T-helper 17 cell (primary cell): ENCODE measurements around the gene CDV3. TPM values are rescaled to one million over a fixed set of nuclear protein-coding genes. Genes with fewer than 3 reads are reported as not detected.

Source experiments
- ATAC-seq: fragments of 150-1000 bp; cut with Tn5 transposase; 2 replicates; pipeline ENCODE4 v1.10.0; 2021; ENCODE audit warnings: mild to moderate bottlenecking, moderate library complexity
- DNase-seq, 3 donors: peaks; one replicate each; pipeline versions ENCODE4 v3.0.0 to v3.0.0-alpha.2; 2020 to 2021
- H3K9me3 ChIP-seq: one replicate; pipeline ENCODE4 v1.7.0; 2013; ENCODE audit warnings: low read length, mild to moderate bottlenecking; ENCODE audit not compliant: control insufficient read depth, poor library complexity, severe bottlenecking
- H3K27ac Mint-ChIP-seq: one replicate; pipeline ENCODE4 v1.8.0; 2022; ENCODE audit warnings: mild to moderate bottlenecking, moderate library complexity, mixed read lengths
- H3K27me3 Mint-ChIP-seq: one replicate; pipeline ENCODE4 v1.8.0; 2022; ENCODE audit warnings: mixed read lengths
- H3K36me3 Mint-ChIP-seq: one replicate; pipeline ENCODE4 v1.8.0; 2022; ENCODE audit warnings: low read depth, mixed read lengths
- H3K4me1 Mint-ChIP-seq: one replicate; pipeline ENCODE4 v1.8.0; 2022; ENCODE audit warnings: mild to moderate bottlenecking, mixed read lengths
- H3K4me3 Mint-ChIP-seq: one replicate; pipeline ENCODE4 v1.8.0; 2022; ENCODE audit warnings: mild to moderate bottlenecking, moderate library complexity, mixed read lengths
- total RNA-seq, 4 donors: library from RNA in 2 of 4; stranded (reverse) in 2 of 4; gene quantifications; one replicate each; pipeline ENCODE4 v1.2.3 and lab custom pipeline; 2022 to 2026

CDV3 gene
- total RNA-seq, 2 donors from 2014 or later, result 196 to 239 TPM

DNA sequence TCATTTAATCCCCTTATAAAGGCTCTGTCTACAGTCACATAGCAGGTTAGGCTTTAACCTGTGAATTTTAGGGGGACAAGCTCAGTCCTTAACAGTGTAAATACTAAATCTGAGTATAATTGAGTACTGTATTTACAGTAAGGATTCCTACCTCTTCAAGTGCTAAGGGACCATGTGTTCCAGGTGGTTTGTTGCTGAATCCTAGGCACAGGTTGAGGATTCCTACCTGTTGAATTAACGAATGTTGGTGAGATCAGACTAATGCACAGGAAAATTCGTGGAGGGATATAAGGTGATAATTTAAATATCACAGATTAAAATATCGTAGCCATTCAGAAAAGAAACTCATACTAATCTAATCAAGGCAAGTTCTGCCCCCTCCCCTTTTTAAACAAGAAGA is 24.9 kb downstream of the CDV3 start:
- Mint-ChIP-seq H3K27ac (no peak overlapping the region), H3K36me3 (no peaks in the 10 kb centered on the region), H3K4me3 (no peak overlapping the region), H3K27me3 (no peaks in the 10 kb centered on the region), H3K4me1 (peaks cover 8% of the 10 kb centered on the region)
- H3K9me3 ChIP-seq, result no peaks in the 10 kb centered on the region
- no peak for ATAC-seq
- no peak for DNase-seq

DNA sequence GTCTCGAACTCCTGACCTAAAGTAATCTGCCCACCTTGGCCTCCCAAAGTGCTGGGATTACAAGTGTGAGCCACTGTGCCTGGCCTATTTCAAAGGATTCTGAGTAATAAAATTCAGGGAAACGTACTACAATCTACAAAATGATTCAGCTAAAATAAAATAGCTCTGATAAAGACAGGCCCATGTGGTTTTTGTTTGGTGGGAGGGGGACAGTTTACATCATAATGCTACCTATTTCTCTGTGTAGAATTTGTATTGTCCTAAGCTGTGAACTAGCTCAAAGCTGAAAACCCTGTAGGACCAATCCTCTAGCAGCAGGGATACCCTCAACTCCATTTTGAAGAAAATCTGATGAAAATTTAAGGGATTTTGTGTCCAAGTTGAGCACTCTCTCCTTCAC is 25.8 kb downstream of the CDV3 start:
- no peaks in the 10 kb centered on the region for H3K27me3 Mint-ChIP-seq
- no peak overlapping the region for H3K4me3 Mint-ChIP-seq
- H3K4me1 Mint-ChIP-seq, result peaks cover 8% of the 10 kb centered on the region
- no peak for ATAC-seq
- no peaks in the 10 kb centered on the region for H3K36me3 Mint-ChIP-seq
- DNase-seq, result no peak
- H3K27ac Mint-ChIP-seq, result no peak overlapping the region
- H3K9me3 ChIP-seq, result no peaks in the 10 kb centered on the region

DNA sequence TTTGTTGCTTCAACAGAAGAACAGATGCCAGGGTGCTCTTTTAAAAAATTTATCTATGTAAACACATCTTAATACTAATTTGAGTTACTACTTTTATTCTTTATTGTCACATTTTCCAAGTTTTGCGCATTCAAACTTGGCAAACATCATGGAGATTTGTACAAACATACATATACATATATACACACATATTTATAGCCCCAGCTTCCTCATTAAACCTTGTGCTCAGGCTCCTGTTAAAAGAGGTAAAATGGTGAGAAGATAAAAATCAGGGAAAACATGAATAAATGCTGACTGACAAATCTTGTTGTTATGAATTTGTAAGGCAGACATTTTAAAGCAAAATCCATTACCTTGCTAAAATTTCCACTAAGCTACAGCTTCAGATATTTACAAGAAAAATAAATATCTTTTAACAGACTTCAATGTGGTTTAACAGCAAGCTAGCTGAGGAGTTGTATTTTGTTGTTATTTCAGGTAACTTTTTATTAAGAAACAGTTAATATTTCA is 27.1 kb downstream of the CDV3 start:
- no peak overlapping the region for H3K4me3 Mint-ChIP-seq
- no peaks in the 10 kb centered on the region for H3K27me3 Mint-ChIP-seq
- H3K27ac Mint-ChIP-seq, result no peak overlapping the region
- H3K4me1 Mint-ChIP-seq, result peaks cover 2% of the 10 kb centered on the region
- H3K36me3 Mint-ChIP-seq, result no peaks in the 10 kb centered on the region
- DNase-seq, result no peak
- H3K9me3 ChIP-seq, result no peaks in the 10 kb centered on the region
- ATAC-seq, result no peak

DNA sequence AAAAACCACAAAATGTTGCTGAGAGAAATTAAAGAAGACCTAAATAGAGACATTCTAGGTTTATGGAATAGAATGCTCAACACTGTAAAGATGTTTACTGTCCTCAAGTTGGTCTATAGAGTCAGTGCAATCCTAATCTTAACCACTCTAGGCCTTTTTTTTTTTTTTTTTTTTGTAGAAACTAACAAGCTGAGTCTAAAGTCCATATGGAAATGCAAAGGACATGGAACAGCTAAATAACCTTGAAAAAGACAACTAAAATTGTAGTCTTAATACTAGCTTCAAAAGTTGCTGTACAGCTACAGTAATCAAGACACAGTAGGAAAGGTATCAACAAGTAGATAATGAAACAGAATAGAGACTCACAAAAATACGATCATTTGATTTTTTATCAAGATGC is 32.9 kb downstream of the CDV3 start:
- Mint-ChIP-seq H3K4me1 (peaks cover 2% of the 10 kb centered on the region), H3K36me3 (peaks cover 8% of the 10 kb centered on the region)

DNA sequence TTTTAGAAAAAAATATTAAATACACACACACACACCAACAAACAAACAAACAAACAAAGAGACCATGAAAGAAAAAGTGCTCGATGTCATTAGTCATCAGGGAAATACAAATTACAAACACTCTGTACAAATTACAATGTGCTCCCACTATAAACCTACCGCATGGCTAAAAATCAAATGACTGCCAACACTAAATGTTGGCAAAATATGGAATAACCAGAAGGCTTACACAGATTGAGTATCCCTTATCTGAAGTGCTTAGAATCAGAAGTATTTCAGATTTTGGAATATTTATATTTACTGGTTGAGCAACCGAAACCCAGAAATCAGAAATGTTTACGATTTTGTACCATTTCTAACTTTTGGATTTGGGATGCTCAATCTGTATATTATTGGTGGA is 33.4 kb downstream of the CDV3 start:
- Mint-ChIP-seq H3K4me1 (peaks cover 2% of the 10 kb centered on the region), H3K27me3 (no peaks in the 10 kb centered on the region), H3K27ac (no peak overlapping the region), H3K4me3 (no peak overlapping the region), H3K36me3 (peaks cover 8% of the 10 kb centered on the region)
- ATAC-seq, result no peak
- H3K9me3 ChIP-seq, result no peaks in the 10 kb centered on the region
- no peak for DNase-seq

More for the DNA sequence above, 32.9 kb downstream of the CDV3 start:
- H3K27me3 Mint-ChIP-seq, result no peaks in the 10 kb centered on the region
- H3K27ac Mint-ChIP-seq, result no peak overlapping the region
- H3K9me3 ChIP-seq, result no peaks in the 10 kb centered on the region
- DNase-seq, result no peak
- no peak for ATAC-seq
- H3K4me3 Mint-ChIP-seq, result no peak overlapping the region

DNA sequence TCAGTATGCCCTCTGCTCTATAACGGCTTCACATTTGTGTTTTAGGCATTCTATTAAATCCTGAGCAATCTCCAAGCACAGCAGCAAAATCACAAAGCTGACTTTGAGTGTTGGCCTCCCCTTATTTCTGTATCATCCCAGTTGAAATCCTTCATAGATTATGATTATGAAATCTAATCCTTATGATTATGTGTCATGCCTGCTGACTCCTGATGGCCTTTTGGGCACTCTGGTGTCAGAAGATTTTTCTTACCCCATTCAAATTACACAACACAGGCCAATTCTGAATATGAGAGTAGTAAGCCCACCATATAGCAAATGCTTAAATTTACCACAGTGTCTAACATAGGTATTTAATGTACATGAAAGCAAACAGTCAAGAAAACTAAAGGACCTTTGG is 34.3 kb downstream of the CDV3 start:
- Mint-ChIP-seq H3K4me1 (peaks cover 2% of the 10 kb centered on the region), H3K4me3 (no peak overlapping the region), H3K27me3 (no peaks in the 10 kb centered on the region), H3K36me3 (peaks cover 8% of the 10 kb centered on the region), H3K27ac (peak overlapping the region; percentile 21)
- H3K9me3 ChIP-seq, result no peaks in the 10 kb centered on the region
- ATAC-seq (no peak), DNase-seq (no peak)

DNA sequence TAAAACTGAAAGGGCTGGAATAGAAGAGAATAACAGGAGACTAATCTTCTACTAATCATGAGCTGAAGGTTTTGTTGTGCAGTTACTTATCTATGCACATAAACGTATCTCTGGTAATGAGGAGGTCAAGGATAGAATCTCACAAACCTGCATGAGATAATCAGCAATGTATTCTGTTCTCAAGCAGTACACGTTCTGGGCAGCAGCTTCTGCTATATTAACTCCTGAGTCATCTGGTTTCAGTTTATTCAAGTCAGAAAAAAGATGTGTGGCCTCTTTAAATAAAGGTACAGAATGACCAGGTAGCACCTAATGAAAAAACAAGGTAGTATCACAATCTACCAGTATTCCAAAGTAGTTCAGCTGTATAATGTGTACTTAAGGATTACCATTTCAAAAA is 34.9 kb downstream of the CDV3 start:
- peak overlapping the region; percentile 21 for H3K27ac Mint-ChIP-seq
- DNase-seq (no peak), ATAC-seq (no peak)
- H3K4me3 Mint-ChIP-seq, result no peak overlapping the region
- H3K27me3 Mint-ChIP-seq, result no peaks in the 10 kb centered on the region
- H3K36me3 Mint-ChIP-seq, result peaks cover 11% of the 10 kb centered on the region
- H3K9me3 ChIP-seq, result no peaks in the 10 kb centered on the region
- no peaks in the 10 kb centered on the region for H3K4me1 Mint-ChIP-seq

DNA sequence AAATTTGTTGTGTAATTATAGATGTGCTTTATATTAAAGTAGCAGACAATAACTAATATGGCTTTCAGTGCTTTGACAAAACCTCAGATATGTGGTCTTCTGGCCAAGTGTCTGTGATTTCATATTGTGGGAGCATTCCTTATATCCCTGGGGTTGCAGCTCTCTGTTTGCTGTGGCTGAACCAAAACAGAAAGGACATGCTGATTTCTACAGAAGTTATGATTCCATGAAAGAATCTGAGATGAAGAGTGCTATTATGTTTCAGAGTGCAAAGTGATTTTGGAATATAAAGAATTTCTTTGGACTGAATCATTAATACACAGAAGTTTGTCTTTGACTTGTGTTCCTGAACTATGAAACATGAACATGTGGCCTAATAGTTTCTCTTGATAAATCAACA is 36.5 kb downstream of the CDV3 start:
- peaks cover 11% of the 10 kb centered on the region for H3K36me3 Mint-ChIP-seq
- no peak for ATAC-seq
- H3K4me3 Mint-ChIP-seq, result no peak overlapping the region
- H3K9me3 ChIP-seq, result no peaks in the 10 kb centered on the region
- DNase-seq, result no peak
- no peaks in the 10 kb centered on the region for H3K4me1 Mint-ChIP-seq
- H3K27ac Mint-ChIP-seq, result no peak overlapping the region
- H3K27me3 Mint-ChIP-seq, result no peaks in the 10 kb centered on the region

DNA sequence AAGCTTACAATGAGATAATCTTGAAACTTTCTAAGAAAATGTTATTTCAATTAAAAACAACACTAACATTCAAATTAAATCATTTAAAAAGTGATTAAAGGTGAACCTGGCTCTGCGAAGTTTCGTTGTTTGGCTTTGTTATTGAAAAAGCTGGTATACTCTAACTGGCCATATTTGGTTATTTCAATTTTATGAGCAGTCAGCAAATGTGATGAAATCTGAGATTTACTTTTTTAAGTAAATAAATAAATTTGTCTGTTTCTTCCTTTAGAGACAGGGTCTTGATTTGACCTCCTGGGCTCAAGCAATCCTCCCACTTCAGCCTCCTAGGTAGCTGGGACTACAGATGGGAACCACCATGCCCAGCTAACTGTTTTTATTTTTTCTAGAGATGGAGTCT is 38.0 kb downstream of the CDV3 start:
- H3K4me3 Mint-ChIP-seq, result no peak overlapping the region
- no peaks in the 10 kb centered on the region for H3K27me3 Mint-ChIP-seq
- H3K36me3 Mint-ChIP-seq, result peaks cover 10% of the 10 kb centered on the region
- ATAC-seq, result no peak
- H3K9me3 ChIP-seq, result no peaks in the 10 kb centered on the region
- no peak overlapping the region for H3K27ac Mint-ChIP-seq
- no peaks in the 10 kb centered on the region for H3K4me1 Mint-ChIP-seq
- DNase-seq, result no peak

DNA sequence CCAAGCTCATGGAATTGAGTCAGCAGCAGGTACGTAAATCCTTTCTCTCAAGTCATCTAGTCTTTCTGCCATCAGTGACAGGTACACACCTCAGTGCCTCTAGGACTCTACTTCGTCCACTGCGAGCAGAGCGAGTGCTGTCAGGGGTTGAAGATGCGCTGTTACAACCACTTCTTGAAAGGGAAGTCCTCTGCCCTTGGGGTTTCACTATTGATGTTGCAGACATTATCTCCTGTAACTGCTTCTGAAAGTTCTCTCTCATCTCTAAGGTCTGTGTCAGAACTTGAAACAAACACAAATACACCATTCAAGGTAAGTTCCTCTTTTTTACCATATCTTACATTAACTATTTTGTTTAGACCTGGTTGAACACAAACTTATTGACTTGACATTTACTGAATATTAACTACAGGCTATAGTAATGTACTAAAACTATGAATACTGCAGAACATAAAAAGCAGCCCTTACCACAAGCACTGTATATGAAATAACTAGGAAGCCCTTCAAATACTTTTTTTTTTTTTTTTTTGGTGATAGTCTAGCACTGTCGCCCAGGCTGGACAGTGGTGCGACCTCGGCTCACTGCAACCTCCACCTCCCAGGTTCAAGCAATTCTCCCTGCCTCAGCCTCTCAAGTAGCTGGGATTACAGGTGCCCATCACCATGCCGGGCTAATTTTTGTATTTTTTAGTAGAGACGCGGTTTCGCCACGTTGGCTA is 46.7 kb downstream of the CDV3 start:
- ATAC-seq (peak; percentile 42), DNase-seq (no peak)
- no peaks in the 10 kb centered on the region for H3K27me3 Mint-ChIP-seq
- H3K4me3 Mint-ChIP-seq, result no peak overlapping the region
- no peaks in the 10 kb centered on the region for H3K9me3 ChIP-seq
- H3K4me1 Mint-ChIP-seq, result peaks cover 5% of the 10 kb centered on the region
- H3K27ac Mint-ChIP-seq, result no peak overlapping the region
- peaks cover 6% of the 10 kb centered on the region for H3K36me3 Mint-ChIP-seq

DNA sequence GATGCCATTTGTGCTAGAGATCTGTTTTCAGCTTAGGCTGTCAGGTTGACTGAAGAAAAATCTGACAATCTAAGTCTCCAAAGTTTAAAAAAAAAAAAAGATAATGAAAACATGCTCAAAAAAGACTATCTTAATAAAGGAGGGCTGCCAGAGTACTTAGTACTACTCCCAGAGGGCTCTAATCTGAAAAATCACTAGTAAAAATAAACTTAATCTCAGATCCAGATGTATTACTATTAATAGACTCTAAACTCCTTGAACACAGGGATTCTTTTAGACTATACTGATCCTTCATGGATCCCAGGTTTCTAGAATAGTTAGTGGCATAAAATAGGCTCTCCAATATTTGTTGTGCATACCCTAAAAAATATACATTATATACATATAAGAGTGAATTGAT is 54.3 kb downstream of the CDV3 start:
- H3K27me3 Mint-ChIP-seq, result no peaks in the 10 kb centered on the region
- no peak overlapping the region for H3K27ac Mint-ChIP-seq
- ATAC-seq, result no peak
- peaks cover 14% of the 10 kb centered on the region for H3K36me3 Mint-ChIP-seq
- H3K4me1 Mint-ChIP-seq, result peaks cover 6% of the 10 kb centered on the region
- no peaks in the 10 kb centered on the region for H3K9me3 ChIP-seq
- no peak overlapping the region for H3K4me3 Mint-ChIP-seq
- no peak for DNase-seq

DNA sequence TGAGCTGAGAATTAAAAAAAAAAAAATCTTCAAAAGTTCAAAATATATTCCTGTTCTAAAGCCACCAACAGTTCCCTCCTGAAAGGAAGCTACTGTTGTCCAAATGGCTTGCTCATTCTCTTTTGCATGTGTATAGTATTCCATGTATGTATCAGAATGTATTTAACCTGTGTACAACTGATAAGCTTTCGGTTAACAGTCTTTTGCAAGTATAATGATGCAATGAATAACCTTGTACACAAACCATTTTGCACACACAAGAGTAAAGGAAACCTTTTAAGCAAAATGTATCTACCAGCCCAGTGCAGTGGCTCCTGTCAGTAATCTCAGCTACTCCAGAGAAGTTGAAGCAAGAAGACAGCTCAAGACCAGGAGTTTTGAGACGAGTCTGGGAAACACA is 55.7 kb downstream of the CDV3 start:
- peaks cover 6% of the 10 kb centered on the region for H3K4me1 Mint-ChIP-seq

DNA sequence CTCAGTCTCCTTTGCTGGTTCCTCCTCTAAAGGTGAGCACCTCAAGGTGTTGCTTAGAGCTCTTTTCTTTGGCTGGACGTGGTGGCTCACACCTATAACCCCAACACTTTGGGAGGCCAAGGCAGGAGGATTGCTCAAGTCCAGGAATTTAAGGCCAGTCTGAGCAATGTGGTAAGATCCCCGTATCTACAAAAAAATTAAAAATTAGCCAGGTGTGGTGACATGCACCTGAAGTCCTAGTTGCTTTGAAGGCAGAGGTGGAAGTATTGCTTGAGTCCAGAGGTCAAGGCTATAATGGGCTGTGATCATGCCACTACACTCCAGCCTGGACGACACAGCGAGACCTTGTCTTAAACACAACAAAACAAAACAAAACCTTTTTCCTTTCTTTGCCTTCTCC is 60.0 kb downstream of the CDV3 start:
- H3K27me3 Mint-ChIP-seq, result no peaks in the 10 kb centered on the region
- ATAC-seq (no peak), DNase-seq (no peak)
- no peak overlapping the region for H3K4me3 Mint-ChIP-seq
- no peak overlapping the region for H3K27ac Mint-ChIP-seq
- H3K4me1 Mint-ChIP-seq, result peaks cover 6% of the 10 kb centered on the region
- H3K36me3 Mint-ChIP-seq, result peaks cover 20% of the 10 kb centered on the region
- no peaks in the 10 kb centered on the region for H3K9me3 ChIP-seq

More for the DNA sequence above, 55.7 kb downstream of the CDV3 start:
- ATAC-seq, result no peak
- peaks cover 20% of the 10 kb centered on the region for H3K36me3 Mint-ChIP-seq
- H3K27ac Mint-ChIP-seq, result peak overlapping the region; percentile 53
- no peak overlapping the region for H3K4me3 Mint-ChIP-seq
- H3K27me3 Mint-ChIP-seq, result no peaks in the 10 kb centered on the region
- no peak for DNase-seq
- H3K9me3 ChIP-seq, result no peaks in the 10 kb centered on the region
